ENCODE results near the gene SH3BP4.

GRCh38 chr2:234993541-234993981 lies 41.7 kb downstream of the SH3BP4 start:
- TF ChIP-seq ZFP91 (CRISPR knock-in tag; IDR thresholded peaks at IDR 0.05; ENCODE audit: borderline replicate concordance) (no peak), YY1 (IDR thresholded peaks at IDR 0.05; ENCODE audit: insufficient read depth, insufficient replicate concordance, low read depth, low read length) (no peak), KDM4B (CRISPR knock-in tag; IDR thresholded peaks at IDR 0.05) (no peak), ZNF138 (CRISPR knock-in tag; IDR thresholded peaks at IDR 0.05; ENCODE audit: low read depth) (no peak), NFYB (CRISPR knock-in tag; IDR thresholded peaks at IDR 0.05) (no peak), SMC3 (IDR thresholded peaks at IDR 0.05; ENCODE audit: low read length) (no peak), MXD4 (CRISPR knock-in tag; IDR thresholded peaks at IDR 0.05) (no peak), NR2F6 (IDR thresholded peaks at IDR 0.05) (no peak), NR2F6 (CRISPR knock-in tag; IDR thresholded peaks at IDR 0.05) (no peak), MBD4 (IDR thresholded peaks at IDR 0.05; ENCODE audit: borderline replicate concordance, low read length) (no peak)

Measured in HepG2 (cell line).